Measurements from ENCODE around the gene NR4A1.

The NR4A1 gene

GRCh38 chr12:52079576-52080402 is 28.5 kb downstream of the NR4A1 start, which contains the start of gene SMIM41:
TSS of gene SMIM41 (plus strand) at chr12:52079704. CDS start at chr12:52079780, 76 bp downstream.
- no peaks in the 10 kb centered on the region for H3K9me3 ChIP-seq
- TF ChIP-seq CTCF (IDR thresholded peaks at IDR 0.05), result no peak
- no peak within 1 kb of the TSS for H3K27ac ChIP-seq
- peaks cover 0 to 3% of the 10 kb centered on the region in 2 experiments for H3K4me1 ChIP-seq (ENCODE audit: control insufficient read depth in 1 of 2, insufficient read depth in 1 of 2, low read depth in 1 of 2, low read length in 1 of 2)
- H3K4me3 ChIP-seq (ENCODE audit: low read depth in 1 of 2, low read length in 1 of 2), result no peak within 1 kb of the TSS
- H3K27me3 ChIP-seq, result no peaks in the 10 kb centered on the region
- peaks cover 54% of the 10 kb centered on the region for H3K36me3 ChIP-seq

DNA sequence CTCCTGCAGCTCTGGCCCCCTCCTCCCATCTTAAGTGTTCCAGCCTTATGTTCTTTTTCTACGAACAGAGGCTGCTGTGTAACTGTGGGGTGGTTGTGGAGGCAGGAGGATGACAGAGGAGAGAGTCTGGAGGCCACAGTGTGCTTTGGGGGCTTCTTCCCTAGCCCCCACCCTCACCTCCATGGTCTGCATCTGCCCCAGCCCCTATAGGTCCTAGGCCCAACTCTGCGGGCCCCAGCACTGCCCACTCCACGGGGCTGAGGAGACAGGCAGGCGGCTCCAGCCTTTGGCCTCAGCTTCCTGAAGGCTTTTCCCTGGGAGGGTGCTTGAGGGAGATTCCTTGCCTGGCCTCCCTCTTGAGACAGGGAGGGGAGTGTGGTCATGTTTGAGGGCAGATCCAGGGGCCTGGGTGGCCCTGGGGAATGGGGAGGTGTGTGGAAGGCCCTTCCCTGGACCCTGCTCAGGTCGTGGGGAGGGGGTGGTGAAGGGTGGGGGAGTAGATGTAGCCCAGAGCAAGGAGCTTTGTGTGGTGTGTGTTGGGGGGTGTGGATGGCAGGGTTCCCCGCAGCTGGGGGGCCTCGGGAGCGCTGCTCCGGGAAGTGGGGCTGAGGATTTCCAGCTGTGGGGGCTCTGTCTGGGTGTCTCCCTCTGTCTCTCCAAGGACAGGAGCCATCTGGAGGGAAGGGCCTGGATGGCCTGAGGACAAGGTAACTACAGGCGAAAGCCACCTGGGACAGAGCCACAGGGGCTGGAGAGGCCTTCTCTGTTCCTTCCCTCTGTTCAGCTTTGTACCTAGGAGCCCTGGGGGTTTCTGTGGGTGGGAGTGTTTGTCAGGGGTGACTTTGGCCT is 29.4 kb downstream of the NR4A1 start:
- no peak for TF ChIP-seq CTCF (IDR thresholded peaks at IDR 0.05)
- Histone ChIP-seq H3K27me3 (no peaks in the 10 kb centered on the region), H3K4me1 (ENCODE audit: control insufficient read depth in 1 of 2, insufficient read depth in 1 of 2, low read depth in 1 of 2, low read length in 1 of 2) (peaks cover 0 to 3% of the 10 kb centered on the region in 2 experiments), H3K9me3 (no peaks in the 10 kb centered on the region), H3K4me3 (ENCODE audit: low read depth in 1 of 2, low read length in 1 of 2) (no peak overlapping the region), H3K36me3 (peaks cover 46% of the 10 kb centered on the region), H3K27ac (no peak overlapping the region)

DNA sequence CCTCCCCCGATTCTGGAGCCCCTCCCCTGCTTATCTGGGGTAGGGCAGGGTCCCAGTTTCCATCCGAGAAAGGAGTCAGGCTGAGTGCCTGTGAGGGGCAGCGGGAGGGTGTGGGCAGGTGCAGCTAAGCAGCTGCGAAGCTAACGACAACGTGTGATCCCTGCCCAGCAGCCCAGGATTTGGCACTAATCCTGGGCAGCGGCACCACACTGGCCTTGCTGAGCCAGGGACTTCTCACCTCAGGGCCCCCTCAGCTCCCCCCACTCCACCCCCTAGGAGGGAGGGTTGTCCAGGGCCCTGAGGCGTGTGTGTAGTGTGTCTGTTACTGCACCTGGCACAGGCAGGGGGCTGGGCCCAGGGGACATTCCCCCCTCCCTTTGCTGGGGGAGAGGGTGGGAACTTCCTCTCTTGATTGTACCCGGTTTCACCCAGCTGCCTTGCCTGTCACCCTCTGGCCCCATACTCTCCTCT is 30.1 kb downstream of the NR4A1 start:
- Histone ChIP-seq H3K36me3 (peaks cover 39% of the 10 kb centered on the region), H3K4me1 (ENCODE audit: control insufficient read depth in 1 of 2, insufficient read depth in 1 of 2, low read depth in 1 of 2, low read length in 1 of 2) (peaks cover 0 to 3% of the 10 kb centered on the region in 2 experiments), H3K27ac (no peak overlapping the region), H3K27me3 (peaks cover 5% of the 10 kb centered on the region), H3K9me3 (no peaks in the 10 kb centered on the region), H3K4me3 (ENCODE audit: low read depth in 1 of 2, low read length in 1 of 2) (no peak overlapping the region)
- no peak for TF ChIP-seq CTCF (IDR thresholded peaks at IDR 0.05)

DNA sequence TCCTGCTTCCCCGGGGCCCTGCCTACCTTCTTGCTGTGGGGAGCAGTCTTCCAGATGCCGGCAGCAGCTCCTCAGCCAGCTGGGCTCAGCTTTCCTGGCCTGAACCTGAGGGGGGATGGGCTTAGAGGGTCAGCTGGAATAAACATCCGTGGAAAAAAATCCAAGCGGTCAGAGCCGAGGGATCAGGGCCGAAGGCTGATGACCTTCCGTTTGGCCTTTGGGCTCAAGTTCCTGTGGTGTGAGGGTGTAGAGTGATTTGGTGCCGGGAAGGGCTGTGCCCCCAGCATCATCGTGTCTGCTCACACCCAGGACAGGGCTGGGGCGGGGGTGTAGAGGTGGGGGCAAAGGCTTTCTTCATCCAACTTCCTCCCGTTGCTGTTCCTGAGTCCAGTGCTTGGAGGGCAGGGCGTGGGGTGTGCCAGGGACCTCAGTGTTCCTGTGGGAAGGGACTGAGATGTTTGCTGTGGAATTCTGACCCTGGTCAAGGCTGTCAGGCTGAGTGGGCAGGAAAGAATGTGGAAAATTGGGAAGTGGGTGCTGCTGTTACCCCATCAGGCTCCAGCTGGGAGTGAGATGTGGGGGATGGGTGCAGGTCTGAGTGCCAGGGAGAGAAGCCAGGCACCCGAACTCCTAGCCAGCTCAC is 30.9 kb downstream of the NR4A1 start:
- Histone ChIP-seq H3K9me3 (no peaks in the 10 kb centered on the region), H3K27ac (no peak overlapping the region), H3K27me3 (peaks cover 14% of the 10 kb centered on the region), H3K36me3 (peaks cover 31% of the 10 kb centered on the region), H3K4me3 (ENCODE audit: low read depth in 1 of 2, low read length in 1 of 2) (no peak overlapping the region), H3K4me1 (ENCODE audit: control insufficient read depth in 1 of 2, insufficient read depth in 1 of 2, low read depth in 1 of 2, low read length in 1 of 2) (peaks cover 0 to 3% of the 10 kb centered on the region in 2 experiments)
- no peak for TF ChIP-seq CTCF (IDR thresholded peaks at IDR 0.05)

- H3K4me3 ChIP-seq (ENCODE audit: low read depth in 1 of 2, low read length in 1 of 2), result no peak overlapping the region
- no peak overlapping the region for H3K27ac ChIP-seq
Measured at GRCh38 chr12:52082669-52082987, 31.4 kb downstream of the NR4A1 start.

More at GRCh38 chr12:52082669-52082987, 31.4 kb downstream of the NR4A1 start:
- Histone ChIP-seq H3K4me1 (ENCODE audit: control insufficient read depth in 1 of 2, insufficient read depth in 1 of 2, low read depth in 1 of 2, low read length in 1 of 2) (peaks cover 0 to 3% of the 10 kb centered on the region in 2 experiments), H3K27me3 (peaks cover 18% of the 10 kb centered on the region), H3K36me3 (peaks cover 26% of the 10 kb centered on the region), H3K9me3 (no peaks in the 10 kb centered on the region)
- no peak for TF ChIP-seq CTCF (IDR thresholded peaks at IDR 0.05)

Data from neutrophil (primary cell).